ENCODE results near the gene CLCN2.

Gene CLCN2

GRCh38 chr3:184372296-184372821 lies 11.0 kb upstream of the CLCN2 start:
- DNase-seq: no peak
- H3K4me1 Mint-ChIP-seq: peaks cover 11% of the 10 kb centered on the region
- ATAC-seq: no peak
- peaks cover 20% of the 10 kb centered on the region for H3K27me3 Mint-ChIP-seq
- no peak overlapping the region for H3K4me3 Mint-ChIP-seq
- H3K9me3 Mint-ChIP-seq: no peaks in the 10 kb centered on the region
- no peak overlapping the region for H3K27ac Mint-ChIP-seq

DNA sequence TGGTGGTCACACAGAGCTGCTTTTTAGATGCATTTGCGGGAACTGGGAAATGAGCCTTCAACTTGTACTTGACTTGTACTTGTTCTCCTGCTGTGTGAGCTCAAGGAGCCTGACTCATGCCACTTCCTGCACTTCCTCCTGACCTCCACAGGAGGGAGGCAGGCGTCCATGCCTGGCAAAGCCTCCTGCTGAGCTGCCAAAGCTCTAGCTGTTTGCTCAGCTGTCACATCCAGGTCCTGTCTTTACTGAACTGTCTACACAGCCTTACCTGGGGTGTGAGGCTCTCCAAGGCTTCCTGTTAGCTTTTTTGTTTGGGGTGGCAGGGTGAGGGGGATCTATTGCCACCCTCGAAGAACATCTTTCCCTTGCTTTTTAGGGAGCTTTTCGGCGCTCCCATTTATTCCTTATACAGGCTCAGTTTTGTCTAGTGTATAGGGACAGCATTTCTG lies 10.2 kb upstream of the CLCN2 start:
- no peak overlapping the region for H3K4me3 Mint-ChIP-seq

DNA sequence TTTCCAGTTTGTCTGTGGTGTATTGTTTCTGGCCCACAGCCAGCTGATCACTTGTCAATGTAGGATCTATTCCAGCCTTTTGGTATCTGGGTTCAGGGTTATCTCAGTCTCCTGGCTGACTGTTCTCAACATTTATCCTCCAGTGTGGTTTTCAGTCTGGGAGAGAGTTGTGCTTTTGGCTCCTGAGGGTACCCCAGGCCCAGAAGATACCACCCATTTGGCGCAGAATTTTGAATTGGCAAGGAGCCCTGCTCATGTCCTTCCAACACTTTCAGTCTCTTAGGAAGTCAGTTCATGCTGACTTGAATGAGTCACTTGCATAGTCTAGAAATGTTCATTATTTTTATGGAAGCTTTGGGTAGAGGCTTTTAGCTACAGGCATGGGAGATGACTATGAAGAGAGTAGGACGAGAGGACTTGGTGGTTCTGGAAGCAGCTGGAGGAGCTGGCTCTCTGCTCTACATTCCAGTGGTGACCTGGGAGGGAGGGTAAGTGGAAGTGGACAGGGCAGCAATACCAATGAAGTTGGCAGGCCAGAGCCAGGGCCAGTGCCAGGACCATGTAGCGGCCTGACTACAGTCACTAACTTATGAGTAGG lies 7.3 kb upstream of the CLCN2 start:
- ATAC-seq (no peak), DNase-seq (no peak)
- peak overlapping the region in 1 of 2 donors; percentile 47 for H3K27ac Mint-ChIP-seq
- H3K4me1 Mint-ChIP-seq: peaks cover 42% of the 10 kb centered on the region
- H3K9me3 Mint-ChIP-seq: no peaks in the 10 kb centered on the region
- H3K4me3 Mint-ChIP-seq: no peak overlapping the region
- no peaks in the 10 kb centered on the region for H3K27me3 Mint-ChIP-seq

More for the DNA sequence above, 10.2 kb upstream of the CLCN2 start:
- H3K27ac Mint-ChIP-seq: peak overlapping the region in 1 of 2 donors; percentile 78
- H3K4me1 Mint-ChIP-seq: peaks cover 18% of the 10 kb centered on the region
- peaks cover 14% of the 10 kb centered on the region for H3K27me3 Mint-ChIP-seq
- ATAC-seq (peak; percentile 94), DNase-seq (peak; percentile 63 to 68)
- H3K9me3 Mint-ChIP-seq: no peaks in the 10 kb centered on the region

DNA sequence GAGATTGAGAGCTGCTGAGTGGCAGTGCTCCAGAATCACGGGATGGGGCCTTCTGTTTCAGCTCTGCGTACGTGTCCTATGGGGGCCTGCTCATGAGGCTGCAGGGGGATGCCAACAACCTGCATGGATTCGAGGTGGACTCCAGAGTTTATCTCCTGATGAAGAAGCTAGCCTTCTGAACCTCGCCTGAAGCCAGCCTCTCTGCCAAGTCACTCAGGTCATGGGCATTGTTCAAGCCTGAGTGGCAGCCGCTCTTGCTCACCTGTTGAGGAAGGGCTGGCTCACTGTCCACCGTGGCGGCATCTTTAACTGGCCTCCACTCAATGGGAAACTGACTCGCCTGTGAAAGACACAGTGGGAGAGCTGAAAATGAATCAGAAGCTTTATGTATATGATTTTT lies 6.7 kb upstream of the CLCN2 start:
- ATAC-seq: no peak
- no peak for DNase-seq
- Mint-ChIP-seq H3K4me3 (no peak overlapping the region), H3K27ac (peak overlapping the region in 1 of 2 donors; percentile 65), H3K4me1 (peaks cover 42% of the 10 kb centered on the region), H3K27me3 (no peaks in the 10 kb centered on the region), H3K9me3 (no peaks in the 10 kb centered on the region)

DNA sequence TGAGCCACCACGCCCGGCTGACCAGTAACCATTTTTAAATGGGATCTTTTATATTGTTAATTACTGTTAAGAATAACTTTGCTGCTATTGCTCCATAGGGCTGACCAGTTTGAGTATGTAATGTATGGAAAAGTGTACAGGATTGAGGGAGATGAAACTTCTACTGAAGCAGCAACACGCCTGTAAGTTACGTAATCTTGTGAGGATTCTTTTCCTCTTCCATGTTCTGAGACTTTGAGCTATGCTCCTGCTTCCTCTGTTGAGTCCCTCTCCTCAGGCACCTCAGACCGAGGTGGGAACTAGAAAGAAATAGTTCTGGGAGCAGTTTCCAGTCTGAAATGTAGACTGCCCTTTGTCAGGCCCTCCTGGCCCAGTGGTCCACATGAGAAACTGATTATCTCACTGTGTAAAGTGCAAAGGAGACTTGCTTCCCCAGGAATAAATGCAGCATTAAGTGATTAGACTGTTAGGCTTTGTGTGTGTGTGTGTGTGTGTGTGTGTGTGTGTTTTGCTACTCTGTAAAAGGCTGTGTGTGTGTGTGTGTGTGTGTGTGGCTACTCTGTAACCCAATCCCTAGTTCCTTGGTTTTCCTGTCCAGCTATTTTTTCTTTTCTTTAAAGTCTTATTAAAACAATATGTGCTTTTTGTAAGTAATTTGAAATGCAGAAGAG lies 5.3 kb upstream of the CLCN2 start:
- Mint-ChIP-seq H3K9me3 (no peaks in the 10 kb centered on the region), H3K27ac (peak overlapping the region; percentile 35 to 80), H3K4me1 (peaks cover 40% of the 10 kb centered on the region), H3K27me3 (no peaks in the 10 kb centered on the region), H3K4me3 (no peak overlapping the region)
- ATAC-seq (no peak), DNase-seq (no peak)

- ATAC-seq (peak; percentile 89), DNase-seq (peak; percentile 96 to 98)
- Mint-ChIP-seq H3K27ac (peak overlapping the region; percentile 96 to 97), H3K27me3 (no peaks in the 10 kb centered on the region), H3K4me3 (peak overlapping the region; percentile 95 to 98), H3K4me1 (peaks cover 57% of the 10 kb centered on the region), H3K9me3 (no peaks in the 10 kb centered on the region)
Observed at GRCh38 chr3:184362668-184363546, 1.5 kb upstream of the CLCN2 start.

DNA sequence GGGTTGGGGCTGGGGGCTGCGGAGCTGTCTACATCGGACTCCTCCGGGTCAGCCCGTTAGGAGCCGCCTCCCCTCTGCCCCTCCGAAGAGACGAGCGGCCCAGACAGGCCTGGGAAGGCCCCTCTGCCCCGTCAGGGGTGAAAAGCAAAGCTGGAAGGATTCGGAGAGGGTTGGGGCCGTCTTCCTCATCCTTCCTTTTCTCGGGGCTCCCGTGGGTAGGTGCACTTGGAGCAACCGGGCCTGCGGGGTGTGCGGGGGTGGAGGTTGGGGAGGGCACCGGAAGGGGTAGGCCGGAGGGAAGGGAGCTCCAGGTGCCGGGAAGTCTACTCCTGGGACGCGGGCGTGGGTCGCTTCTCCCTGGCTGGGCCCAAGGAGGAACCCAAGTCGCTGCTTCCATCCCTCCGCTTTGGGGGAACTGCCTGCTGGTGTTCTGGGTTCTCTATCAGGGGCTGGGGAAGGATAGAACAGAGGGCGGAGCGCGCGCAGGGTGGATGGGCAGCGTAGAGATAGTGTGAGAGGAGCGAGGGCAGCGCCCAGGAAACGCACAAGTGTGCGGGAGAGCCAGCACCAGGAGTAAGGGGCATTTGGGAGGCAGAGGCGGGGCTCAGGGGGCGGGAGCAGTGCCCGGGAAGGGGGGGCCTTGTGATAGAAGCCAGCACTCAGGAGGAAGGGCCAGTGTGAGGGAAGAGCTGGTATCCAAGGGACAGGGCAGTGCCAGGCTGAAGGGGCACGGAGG lies 695 bp upstream of the CLCN2 start:
- Mint-ChIP-seq H3K4me3 (peak overlapping the region; percentile 95 to 98), H3K9me3 (no peaks in the 10 kb centered on the region)
- ATAC-seq: peak; percentile 39

DNA sequence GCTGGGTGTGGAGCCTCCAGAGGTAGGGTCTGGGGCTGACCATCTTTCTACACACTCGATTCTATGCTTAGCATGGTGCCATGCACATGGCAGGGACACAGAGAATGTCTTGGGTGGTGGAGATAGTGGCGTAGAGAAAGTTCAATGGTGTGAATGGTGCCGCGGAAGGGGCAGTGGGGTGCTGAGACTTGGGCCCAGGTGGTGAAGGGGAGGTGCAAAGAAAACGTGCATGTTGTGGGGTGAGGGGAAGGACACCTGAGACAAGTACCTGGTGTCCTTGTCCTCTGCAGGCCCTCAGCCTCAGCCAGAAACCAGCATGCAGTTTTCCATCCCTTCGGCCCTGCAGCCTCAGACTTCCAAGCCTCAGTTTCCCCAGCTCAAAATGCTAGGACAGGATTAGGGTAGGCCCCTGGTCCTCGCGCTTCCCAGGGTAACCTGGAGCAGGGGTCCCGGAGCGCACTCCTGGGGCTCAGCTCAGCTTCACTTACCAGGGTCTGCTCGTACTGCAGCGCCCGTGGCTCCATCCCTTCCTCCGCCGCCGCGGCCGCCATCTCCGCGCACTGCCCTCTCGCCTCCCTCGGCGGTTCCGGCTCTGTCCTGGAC lies 375 bp downstream of the CLCN2 start:
- Mint-ChIP-seq H3K4me1 (peaks cover 41% of the 10 kb centered on the region), H3K9me3 (no peaks in the 10 kb centered on the region), H3K27me3 (no peaks in the 10 kb centered on the region), H3K27ac (no peak overlapping the region), H3K4me3 (peak overlapping the region; percentile 80 to 95)
- no peak for DNase-seq
- ATAC-seq: no peak

More for the DNA sequence above, 695 bp upstream of the CLCN2 start:
- Mint-ChIP-seq H3K27ac (peak overlapping the region; percentile 89 to 90), H3K4me1 (peaks cover 51% of the 10 kb centered on the region), H3K27me3 (no peaks in the 10 kb centered on the region)
- peak; percentile 63 to 67 for DNase-seq

DNA sequence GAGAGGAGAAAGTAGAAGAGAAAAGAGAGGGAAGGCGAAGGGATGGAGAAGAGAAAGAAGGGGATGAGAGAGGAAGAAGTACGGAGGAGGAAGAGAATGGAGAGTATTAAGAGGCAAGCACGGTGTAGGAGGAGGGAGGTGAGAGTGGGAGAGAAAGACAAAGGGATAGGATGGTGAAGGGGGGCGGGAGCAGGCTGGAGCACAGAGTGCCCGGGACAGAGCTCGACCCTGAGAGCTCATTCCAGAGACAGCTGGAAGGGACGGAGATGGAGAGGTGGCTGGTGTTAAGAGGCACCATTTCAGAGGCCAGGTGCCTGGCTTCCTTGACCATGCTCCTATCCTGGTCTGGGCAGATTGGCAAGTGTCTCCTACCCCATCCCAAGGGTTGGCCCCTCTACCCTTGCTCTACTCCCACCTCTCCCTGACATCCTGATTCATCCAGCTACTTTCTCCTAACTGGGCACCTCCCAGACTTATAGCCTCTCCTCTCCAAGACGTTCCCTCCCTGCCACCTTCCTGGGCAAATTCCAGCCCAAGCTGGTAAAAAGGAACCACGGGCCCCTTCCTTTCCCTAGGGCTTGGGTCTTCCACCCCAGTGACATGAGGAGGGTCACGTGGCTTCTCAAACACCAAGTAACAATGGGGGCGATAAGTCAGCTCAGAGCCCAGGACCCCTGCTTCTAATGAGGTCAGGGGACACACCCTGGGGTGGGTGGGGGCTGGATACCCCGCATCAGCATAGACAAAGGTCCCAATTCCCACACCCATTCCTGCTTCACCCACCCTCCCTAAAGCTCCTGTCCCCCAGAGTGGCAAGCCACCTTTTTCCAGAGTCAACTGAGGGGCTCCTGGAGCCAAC lies 1.1 kb downstream of the CLCN2 start:
- Mint-ChIP-seq H3K4me1 (peaks cover 40% of the 10 kb centered on the region), H3K27me3 (no peaks in the 10 kb centered on the region), H3K27ac (peak overlapping the region in 1 of 2 donors; percentile 4), H3K4me3 (peak overlapping the region; percentile 80 to 95), H3K9me3 (no peaks in the 10 kb centered on the region)
- DNase-seq (no peak), ATAC-seq (no peak)

GRCh38 chr3:184359610-184360009 lies 1.8 kb downstream of the CLCN2 start:
- DNase-seq (no peak), ATAC-seq (no peak)
- H3K9me3 Mint-ChIP-seq: no peaks in the 10 kb centered on the region
- no peak overlapping the region for H3K27ac Mint-ChIP-seq
- H3K4me1 Mint-ChIP-seq: peaks cover 34% of the 10 kb centered on the region
- no peaks in the 10 kb centered on the region for H3K27me3 Mint-ChIP-seq
- peak overlapping the region in 1 of 2 donors; percentile 95 for H3K4me3 Mint-ChIP-seq

- no peak for ATAC-seq
- no peak for DNase-seq
- H3K27ac Mint-ChIP-seq: no peak overlapping the region
- no peaks in the 10 kb centered on the region for H3K9me3 Mint-ChIP-seq
- no peaks in the 10 kb centered on the region for H3K27me3 Mint-ChIP-seq
- H3K4me3 Mint-ChIP-seq: no peak overlapping the region
- H3K4me1 Mint-ChIP-seq: peaks cover 33% of the 10 kb centered on the region
Observed at GRCh38 chr3:184358921-184359350, 2.5 kb downstream of the CLCN2 start.

DNA sequence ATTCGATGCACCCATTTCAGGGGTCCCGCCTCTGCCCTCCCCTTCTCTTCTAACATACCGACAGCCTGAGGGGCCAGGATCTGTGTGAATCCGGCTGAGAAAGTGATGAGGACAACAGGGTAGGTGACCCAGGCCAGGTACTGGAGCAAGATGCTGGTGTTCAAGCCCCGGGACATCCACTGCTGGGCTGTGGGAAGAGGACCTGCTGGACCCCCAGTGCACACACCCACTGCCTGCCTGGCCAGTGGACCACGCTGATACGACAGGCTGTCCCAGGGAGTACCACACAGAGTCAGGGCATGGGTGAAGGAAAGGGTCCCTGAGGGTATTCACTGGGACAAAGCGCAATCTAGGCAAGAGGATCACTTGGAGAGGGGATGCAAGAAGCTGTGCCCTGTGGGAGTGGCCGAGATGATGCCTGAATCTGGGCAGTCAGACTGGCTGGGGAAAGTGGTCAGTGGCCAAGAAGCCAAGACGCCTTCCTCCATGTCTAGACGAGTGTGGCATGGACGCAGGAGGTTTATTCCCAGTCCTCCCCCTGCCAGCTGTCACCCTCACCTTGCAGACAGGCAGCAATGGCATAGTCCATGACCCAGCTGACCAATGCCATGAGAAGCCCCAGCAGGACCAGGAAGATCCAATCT lies 3.2 kb downstream of the CLCN2 start:
- DNase-seq: no peak
- no peak overlapping the region for H3K27ac Mint-ChIP-seq
- no peaks in the 10 kb centered on the region for H3K27me3 Mint-ChIP-seq
- H3K4me1 Mint-ChIP-seq: peaks cover 36% of the 10 kb centered on the region
- no peak overlapping the region for H3K4me3 Mint-ChIP-seq
- H3K9me3 Mint-ChIP-seq: no peaks in the 10 kb centered on the region
- no peak for ATAC-seq

DNA sequence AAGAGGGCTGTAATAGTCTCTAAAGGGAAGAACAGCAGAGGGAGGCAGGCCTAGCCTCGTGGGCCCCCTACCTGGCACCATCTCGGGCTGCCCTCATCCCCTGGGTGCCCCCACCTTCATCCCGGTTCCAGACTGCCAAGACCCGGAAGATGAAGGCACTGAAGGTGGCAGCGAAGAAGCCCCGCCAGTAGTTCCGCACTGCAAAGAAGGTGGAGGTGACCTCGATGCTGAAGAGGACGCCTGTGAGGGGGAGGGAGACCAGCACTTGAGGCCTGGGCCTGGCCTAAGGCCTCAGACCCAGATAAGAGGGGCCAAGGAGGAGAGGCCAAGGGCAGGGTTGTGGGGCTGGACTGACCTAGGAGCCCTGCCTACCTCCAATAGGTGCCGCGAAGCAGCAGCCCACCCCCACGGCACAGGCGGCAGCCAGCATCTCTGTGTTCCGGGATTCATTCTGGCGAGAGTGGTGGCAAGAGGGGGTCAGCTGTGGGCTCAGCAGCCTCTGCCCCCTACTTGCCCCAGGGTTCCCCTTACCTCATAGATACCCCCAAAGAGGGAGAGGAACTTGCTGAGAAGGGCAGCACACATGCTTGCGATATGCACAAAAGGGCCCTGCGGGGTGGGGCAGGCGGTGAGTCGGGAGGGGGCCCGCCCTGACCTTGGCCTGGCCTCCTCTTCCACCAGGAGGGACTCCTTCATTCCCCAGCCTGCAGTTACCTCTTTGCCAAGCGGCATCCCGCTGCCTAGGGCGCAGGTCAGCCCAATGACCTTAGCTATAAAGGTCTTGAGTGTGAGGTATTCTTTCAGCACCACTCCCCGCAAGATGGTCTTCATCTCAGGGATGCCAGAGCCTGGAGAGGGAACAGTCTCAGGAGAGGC lies 3.9 kb downstream of the CLCN2 start:
- no peak for DNase-seq
- Mint-ChIP-seq H3K4me1 (peaks cover 36% of the 10 kb centered on the region), H3K27me3 (no peaks in the 10 kb centered on the region), H3K27ac (no peak overlapping the region), H3K4me3 (no peak overlapping the region), H3K9me3 (no peaks in the 10 kb centered on the region)
- ATAC-seq: no peak
